HG02610 (cell line): ENCODE data around the gene PAFAH1B1.
"Not testable (repeated sequence)": the region's sequence is repeated elsewhere in the genome, so short reads cannot be mapped to it uniquely, and the experiment has no call there.

Experiments
- ATAC-seq: cut with Tn5 transposase; IDR thresholded peaks from one replicate; pipeline ENCODE4 v1.9.1; 2021; ENCODE audit warnings: mild to moderate bottlenecking, moderate library complexity; ENCODE audit not compliant: unreplicated experiment

The PAFAH1B1 gene

GRCh38 chr17:2634361-2634960 lies 41.0 kb downstream of the PAFAH1B1 start:
- ATAC-seq, result no peak

GRCh38 chr17:2635241-2635640 lies 41.8 kb downstream of the PAFAH1B1 start:
- no peak for ATAC-seq

GRCh38 chr17:2635675-2636074 lies 42.2 kb downstream of the PAFAH1B1 start:
- no peak for ATAC-seq

GRCh38 chr17:2636169-2636930 lies 42.9 kb downstream of the PAFAH1B1 start:
- no peak for ATAC-seq

GRCh38 chr17:2637422-2637821 lies 44.0 kb downstream of the PAFAH1B1 start:
- no peak for ATAC-seq

- no peak for ATAC-seq
Measured at GRCh38 chr17:2644971-2645370, 51.5 kb downstream of the PAFAH1B1 start.

GRCh38 chr17:2647957-2648356 lies 54.5 kb downstream of the PAFAH1B1 start:
- no peak for ATAC-seq

- no peak for ATAC-seq
Measured at GRCh38 chr17:2649191-2649590, 55.7 kb downstream of the PAFAH1B1 start.

GRCh38 chr17:2652911-2653310 lies 59.5 kb downstream of the PAFAH1B1 start:
- ATAC-seq, result not testable (repeated sequence)

- no peak for ATAC-seq
Measured at GRCh38 chr17:2655546-2655945, 62.1 kb downstream of the PAFAH1B1 start.

GRCh38 chr17:2656283-2656682 lies 62.8 kb downstream of the PAFAH1B1 start:
- ATAC-seq, result no peak

- not testable (repeated sequence) for ATAC-seq
Measured at GRCh38 chr17:2659337-2659736, 65.9 kb downstream of the PAFAH1B1 start.

- not testable (repeated sequence) for ATAC-seq
Measured at GRCh38 chr17:2660410-2660809, 67.0 kb downstream of the PAFAH1B1 start.

- ATAC-seq, result no peak
Measured at GRCh38 chr17:2672026-2672425, 78.6 kb downstream of the PAFAH1B1 start.

- ATAC-seq, result not testable (repeated sequence)
Measured at GRCh38 chr17:2679247-2679646, 85.8 kb downstream of the PAFAH1B1 start.

GRCh38 chr17:2680961-2681360 lies 87.5 kb downstream of the PAFAH1B1 start:
- ATAC-seq, result no peak

- no peak for ATAC-seq
Measured at GRCh38 chr17:2681650-2682049, 88.2 kb downstream of the PAFAH1B1 start.

GRCh38 chr17:2682176-2682938 lies 88.9 kb downstream of the PAFAH1B1 start:
- no peak for ATAC-seq

- ATAC-seq, result no peak
Measured at GRCh38 chr17:2683912-2684311, 90.5 kb downstream of the PAFAH1B1 start.

GRCh38 chr17:2684549-2684948 lies 91.1 kb downstream of the PAFAH1B1 start:
- no peak for ATAC-seq

GRCh38 chr17:2685696-2686095 lies 92.2 kb downstream of the PAFAH1B1 start:
- no peak for ATAC-seq

- ATAC-seq, result no peak
Measured at GRCh38 chr17:2687074-2687418, 93.6 kb downstream of the PAFAH1B1 start.
